HEK293T (cell line): Measurements from ENCODE around the gene ZMAT1.
"Not testable (repeated sequence)": the region's sequence is repeated elsewhere in the genome, so short reads cannot be mapped to it uniquely, and the experiment has no call there.

Source experiments
- CTCF ChIA-PET: fragments of 350-600 bp; formaldehyde crosslinking; extraction: SDS; loops from one replicate; lab custom pipeline; 2021; ENCODE audit warnings: antibody characterized with exemption, inconsistent platforms; lab: Yijun Ruan, JAX
- POLR2A ChIA-PET: fragments of 350-600 bp; formaldehyde crosslinking; extraction: SDS; loops from one replicate; lab custom pipeline; 2020; ENCODE audit warnings: antibody characterized with exemption, inconsistent platforms; lab: Yijun Ruan, JAX
- DNase-seq: peaks from one replicate; pipeline ENCODE4 v3.0.0; 2012; ENCODE audit warnings: mixed read lengths; ENCODE audit errors: extremely low spot score
- ARNT ChIP-seq: fragments of 450-650 bp; IDR thresholded peaks from 2 replicates; pipeline ENCODE4 v1.6.1; 2017; ENCODE audit warnings: mild to moderate bottlenecking
- BHLHE40 ChIP-seq: fragments of 450-650 bp; IDR thresholded peaks from 2 replicates; pipeline ENCODE4 v1.6.1; 2016; ENCODE audit warnings: mild to moderate bottlenecking, moderate library complexity, borderline replicate concordance
- CTBP1 ChIP-seq: fragments of 450-650 bp; IDR thresholded peaks from 2 replicates; pipeline ENCODE4 v1.6.1; 2016; ENCODE audit warnings: borderline replicate concordance
- ELF4 ChIP-seq: fragments of 450-650 bp; IDR thresholded peaks from 2 replicates; pipeline ENCODE4 v1.6.1; 2017; ENCODE audit warnings: antibody characterized with exemption
- FOXA1 ChIP-seq: fragments of 450-650 bp; IDR thresholded peaks from 2 replicates; pipeline ENCODE4 v1.6.1; 2016; ENCODE audit warnings: mild to moderate bottlenecking
- FOXK2 ChIP-seq: fragments of 450-650 bp; IDR thresholded peaks from 2 replicates; pipeline ENCODE4 v1.6.1; 2016; ENCODE audit warnings: mild to moderate bottlenecking
- FOXM1 ChIP-seq: fragments of 450-650 bp; IDR thresholded peaks from 2 replicates; pipeline ENCODE4 v1.6.1; 2017; ENCODE audit warnings: mild to moderate bottlenecking, borderline replicate concordance
- HDGF ChIP-seq: fragments of 450-650 bp; IDR thresholded peaks from 2 replicates; pipeline ENCODE4 v1.6.1; 2017; ENCODE audit warnings: antibody characterized with exemption, borderline replicate concordance
- L3MBTL2 ChIP-seq: fragments of 450-650 bp; conservative IDR thresholded peaks from 2 replicates; pipeline ENCODE4 v1.6.1; 2016; ENCODE audit warnings: mild to moderate bottlenecking
- LEF1 ChIP-seq: fragments of 450-650 bp; IDR thresholded peaks from 2 replicates; pipeline ENCODE4 v1.6.1; 2017; ENCODE audit warnings: mild to moderate bottlenecking, borderline replicate concordance
- NFRKB ChIP-seq: fragments of 450-650 bp; IDR thresholded peaks from 2 replicates; pipeline ENCODE4 v1.6.1; 2016; ENCODE audit warnings: mild to moderate bottlenecking, moderate library complexity
- SP1 ChIP-seq: fragments of 450-650 bp; IDR thresholded peaks from 2 replicates; pipeline ENCODE4 v1.6.1; 2017
- SUZ12 ChIP-seq: fragments of 450-650 bp; IDR thresholded peaks from 2 replicates; pipeline ENCODE4 v1.6.1; 2016; ENCODE audit warnings: mild to moderate bottlenecking
- TARDBP ChIP-seq: fragments of 450-650 bp; IDR thresholded peaks from 2 replicates; pipeline ENCODE4 v1.6.1; 2016
- ZNF384 ChIP-seq: fragments of 450-650 bp; IDR thresholded peaks from 2 replicates; pipeline ENCODE4 v1.6.1; 2016
- TF ChIP-seq, protein P1 (sequence below): fragments of 450-650 bp; IDR thresholded peaks from 2 replicates; pipeline ENCODE4 v1.6.1; 2016

ZMAT1 gene

DNA sequence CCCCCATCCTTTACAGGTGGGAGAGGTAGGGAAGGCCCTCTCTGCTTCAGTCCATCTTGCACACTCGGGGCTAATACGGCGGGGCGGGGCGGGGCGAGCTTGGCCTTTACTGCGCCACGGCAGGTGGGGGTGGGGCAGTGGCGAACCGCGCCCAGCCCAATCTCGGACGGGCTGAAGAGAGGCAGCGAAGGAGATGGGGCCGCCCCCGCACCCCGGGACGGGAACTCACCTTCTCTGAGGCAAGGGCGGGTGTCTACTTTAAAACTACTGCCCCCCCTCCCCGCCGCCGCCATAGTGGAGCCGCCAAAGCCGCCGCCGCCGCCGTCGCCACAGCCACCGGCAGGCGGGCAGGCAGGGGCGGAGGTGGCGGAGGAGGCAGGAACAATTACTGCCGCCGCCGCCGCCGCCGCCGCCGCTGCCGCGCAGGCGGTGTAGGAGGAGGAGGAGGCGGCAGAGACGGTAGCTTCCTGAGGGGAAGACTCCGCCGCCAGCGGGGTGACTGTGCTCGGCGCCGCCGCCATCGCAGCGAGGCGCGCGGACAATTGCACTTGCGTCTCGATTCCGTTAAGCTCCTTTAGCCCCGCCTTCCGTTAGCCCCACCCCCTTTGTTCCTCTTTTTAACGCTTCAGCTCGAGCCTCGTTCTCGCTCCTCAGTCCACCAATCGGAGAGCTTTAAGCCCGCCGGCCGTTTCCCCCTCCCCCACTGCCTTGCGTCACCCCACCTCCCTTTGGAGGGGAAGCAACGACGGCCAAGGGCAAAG is at the start of gene ZMAT1:
TSS of gene ZMAT1 (minus strand) at position 540 of the 761 bp plus-strand sequence. CDS start at position 521, 19 bp downstream.
- TF ChIP-seq FOXM1 (no peak), SP1 (no peak), ZNF384 (no peak), FOXA1 (no peak), HDGF (no peak), BHLHE40 (no peak), LEF1 (no peak), FOXK2 (no peak), NFRKB (no peak), TARDBP (no peak)
- DNase-seq = peak; percentile 75
- ChIA-PET POLR2A (interaction anchor here (0.6 to 1.5 kb wide), 4 partner anchors 10 to 1058 kb away, joined by 3 to 5 read pairs (median 3); no protein-coding TSS in a partner anchor), CTCF (no interaction called here)

DNA sequence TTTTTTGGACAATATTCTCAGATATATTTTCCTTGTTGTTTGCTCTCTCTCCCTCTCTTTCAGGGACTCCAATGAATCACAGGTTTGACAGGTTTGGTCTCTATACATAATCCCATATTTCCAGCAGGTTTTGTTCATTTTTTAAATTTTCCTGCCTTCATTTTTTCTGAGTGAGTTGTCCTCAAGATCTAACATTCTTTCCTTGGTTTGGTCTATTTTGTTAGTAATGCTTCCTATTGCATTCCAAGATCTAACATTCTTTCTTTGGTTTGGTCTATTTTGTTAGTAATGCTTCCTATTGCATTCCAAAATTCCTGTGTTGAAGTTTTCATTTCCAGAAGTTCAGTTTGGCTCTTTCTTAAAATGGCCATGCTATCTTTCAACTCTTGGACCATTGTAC is 45.3 kb upstream of the ZMAT1 start:
- ChIA-PET POLR2A (no interaction called here), CTCF (no interaction called here)
- DNase-seq = no peak
- TF ChIP-seq ELF4 (no peak), FOXA1 (no peak), ZNF384 (no peak), CTBP1 (no peak), TARDBP (no peak), BHLHE40 (no peak), FOXK2 (no peak), L3MBTL2 (no peak), LEF1 (no peak), ARNT (no peak), FOXM1 (no peak), NFRKB (no peak), SUZ12 (no peak), HDGF (no peak), SP1 (no peak)
- TF ChIP-seq, protein P1, sequence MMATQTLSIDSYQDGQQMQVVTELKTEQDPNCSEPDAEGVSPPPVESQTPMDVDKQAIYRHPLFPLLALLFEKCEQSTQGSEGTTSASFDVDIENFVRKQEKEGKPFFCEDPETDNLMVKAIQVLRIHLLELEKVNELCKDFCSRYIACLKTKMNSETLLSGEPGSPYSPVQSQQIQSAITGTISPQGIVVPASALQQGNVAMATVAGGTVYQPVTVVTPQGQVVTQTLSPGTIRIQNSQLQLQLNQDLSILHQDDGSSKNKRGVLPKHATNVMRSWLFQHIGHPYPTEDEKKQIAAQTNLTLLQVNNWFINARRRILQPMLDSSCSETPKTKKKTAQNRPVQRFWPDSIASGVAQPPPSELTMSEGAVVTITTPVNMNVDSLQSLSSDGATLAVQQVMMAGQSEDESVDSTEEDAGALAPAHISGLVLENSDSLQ = no peak

DNA sequence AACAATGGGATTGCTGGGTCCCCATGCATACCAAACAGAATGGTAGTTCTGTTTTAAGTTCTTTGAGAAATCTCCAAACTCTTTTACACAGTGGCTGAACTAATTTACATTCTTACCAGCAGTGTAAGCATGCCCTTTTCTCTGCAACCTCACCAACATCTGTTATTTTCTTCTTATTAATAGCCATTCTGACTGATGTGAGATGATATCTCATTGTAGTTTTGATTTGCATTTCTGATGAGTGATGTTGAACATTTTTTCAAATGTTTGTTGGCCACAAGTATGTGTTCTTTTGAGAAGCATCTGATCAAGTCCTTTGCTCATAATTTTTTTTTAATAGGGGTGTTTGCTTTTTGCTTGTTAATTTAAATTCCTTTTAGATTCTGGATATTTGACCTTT is 41.2 kb upstream of the ZMAT1 start:
- ChIA-PET POLR2A (no interaction called here), CTCF (no interaction called here)
- no peak for DNase-seq
- TF ChIP-seq LEF1 = no peak
- no peak for TF ChIP-seq NFRKB
- no peak for TF ChIP-seq SP1
- no peak for TF ChIP-seq FOXA1
- TF ChIP-seq FOXM1 = no peak
- TF ChIP-seq ELF4 = no peak

DNA sequence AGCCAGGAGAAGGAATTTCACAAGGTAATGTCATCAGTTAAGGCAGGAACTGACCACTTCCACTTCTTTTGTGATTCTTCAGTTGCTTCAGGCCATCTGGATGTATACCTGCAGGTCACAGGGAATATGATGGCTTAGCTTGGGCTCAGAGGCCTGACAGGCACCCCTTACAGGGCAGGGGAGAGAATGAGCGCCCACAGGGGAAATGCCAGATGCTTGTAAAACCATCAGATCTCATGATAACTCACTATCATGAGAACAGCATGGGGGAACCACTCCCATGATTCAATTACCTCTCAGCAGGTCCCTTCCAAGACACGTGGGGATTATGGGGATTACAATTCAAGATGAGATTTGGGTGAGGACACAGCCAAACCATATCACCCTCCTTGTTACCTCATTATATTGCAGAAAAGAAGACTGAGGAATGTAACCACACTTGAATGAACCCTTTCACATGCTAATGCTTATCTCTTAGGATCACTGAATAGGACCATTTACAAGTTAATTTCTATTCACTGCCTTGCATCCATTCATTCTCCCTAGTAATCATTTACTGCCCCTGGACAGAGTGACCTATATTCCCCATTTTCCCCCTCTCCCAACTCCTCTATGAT is 33.2 kb upstream of the ZMAT1 start:
- CTCF ChIA-PET, POLR2A ChIA-PET, DNase-seq: not testable (repeated sequence)

DNA sequence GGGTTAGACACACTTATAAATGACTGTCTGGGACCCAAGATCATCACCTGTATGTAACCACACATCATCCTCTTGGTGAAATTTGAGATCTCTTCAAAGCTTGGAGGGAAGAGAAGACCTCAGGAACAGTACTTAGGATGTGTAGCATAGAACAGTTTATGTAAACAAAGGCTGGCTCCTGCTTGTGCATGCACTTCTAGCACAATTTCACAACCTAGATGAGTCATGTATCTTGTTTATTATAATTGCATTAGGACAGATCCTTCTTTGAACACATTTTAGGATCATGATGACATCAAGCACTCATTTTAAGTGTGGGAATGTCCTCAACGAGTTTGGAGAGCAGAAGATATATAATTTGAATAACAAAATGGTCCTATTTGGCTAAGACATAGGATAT is 26.3 kb upstream of the ZMAT1 start:
- POLR2A ChIA-PET = no interaction called here
- TF ChIP-seq SUZ12 = no peak
- no peak for TF ChIP-seq HDGF
- no peak for TF ChIP-seq BHLHE40
- TF ChIP-seq, protein P1 = no peak
- TF ChIP-seq FOXM1 = no peak
- TF ChIP-seq ZNF384 = no peak
- no peak for TF ChIP-seq FOXA1
- no peak for TF ChIP-seq L3MBTL2
- TF ChIP-seq FOXK2 = no peak
- no peak for TF ChIP-seq ARNT
- TF ChIP-seq NFRKB = no peak
- TF ChIP-seq TARDBP = no peak
- TF ChIP-seq ELF4 = no peak
- no peak for TF ChIP-seq CTBP1

DNA sequence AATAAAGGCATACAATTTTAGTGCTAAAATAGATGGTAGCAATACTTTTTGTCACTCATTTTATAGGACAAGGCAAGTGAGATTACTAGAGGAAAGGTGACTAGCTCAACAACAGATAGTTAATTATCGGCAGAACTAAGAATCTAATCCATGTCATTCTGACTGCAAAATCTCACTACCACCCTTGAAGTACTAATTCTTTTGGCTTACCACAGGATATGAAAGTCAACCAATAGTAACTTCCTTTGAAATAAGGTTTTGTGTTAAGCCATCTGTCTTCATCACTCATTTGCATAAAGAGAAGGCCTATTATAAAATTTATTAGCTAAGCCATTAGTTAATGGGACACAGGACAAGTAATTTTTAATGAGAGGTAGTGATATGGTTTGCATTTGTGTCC is 25.3 kb upstream of the ZMAT1 start:
- DNase-seq = no peak
- TF ChIP-seq LEF1 (no peak), ARNT (no peak), FOXA1 (no peak), BHLHE40 (no peak), FOXM1 (no peak), SP1 (no peak), FOXK2 (no peak), HDGF (no peak), ZNF384 (no peak), ELF4 (no peak), CTBP1 (no peak), L3MBTL2 (no peak), NFRKB (no peak), TARDBP (no peak), SUZ12 (no peak)
- TF ChIP-seq, protein P1 = no peak
- CTCF ChIA-PET = no interaction called here
- POLR2A ChIA-PET = no interaction called here

More for the DNA sequence above, 26.3 kb upstream of the ZMAT1 start:
- no peak for DNase-seq
- CTCF ChIA-PET = no interaction called here
